Uterus (tissue), 4 donors: ENCODE results near the gene SCCPDH. TPM values are rescaled to one million over a fixed set of nuclear protein-coding genes. Genes with fewer than 3 reads are reported as not detected.
A peak's percentile ranks its signal among the peaks of the same experiment; 100 is the strongest.

Source experiments
- DNase-seq, 2 donors: peaks; one replicate each; pipeline ENCODE4 v3.0.0-alpha.2; 2019 to 2020
- H3K27ac ChIP-seq, 2 donors: fragments of 200-600 bp; sonication (generic); 1 replicate in 1 of 2; 2 replicates in 1 of 2; pipeline ENCODE4 v1.5.1; 2016 to 2018
- H3K27me3 ChIP-seq, 2 donors: fragments of 200-600 bp; sonication (generic); one replicate each; pipeline ENCODE4 v1.5.1; 2018 to 2019; ENCODE audit warnings: control low read depth in 1 of 2
- H3K36me3 ChIP-seq, 2 donors: fragments of 200-600 bp; sonication (generic); one replicate each; pipeline ENCODE4 v1.5.1; 2019; ENCODE audit warnings: control low read depth in 1 of 2
- H3K4me1 ChIP-seq, 2 donors: fragments of 200-600 bp; sonication (generic); one replicate each; pipeline ENCODE4 v1.5.1; 2018 to 2019; ENCODE audit warnings: control low read depth in 1 of 2
- H3K4me3 ChIP-seq, 2 donors: fragments of 200-600 bp; sonication (generic); 1 replicate in 1 of 2; 2 replicates in 1 of 2; pipeline ENCODE4 v1.5.1; 2018 to 2019; ENCODE audit warnings: mild to moderate bottlenecking in 1 of 2
- H3K9me3 ChIP-seq, 2 donors: fragments of 200-600 bp; sonication (generic); one replicate each; pipeline ENCODE4 v1.5.1; 2019; ENCODE audit warnings: control low read depth in 1 of 2
- CTCF ChIP-seq, 4 experiments: fragments of 200-600 bp in 2 of 4; fragments of 450-650 bp in 2 of 4; sonication (generic) in 2 of 4; IDR thresholded peaks; one replicate each; pipeline ENCODE4 v1.5.1; 2016 to 2019; ENCODE audit warnings: antibody characterized with exemption in 4 of 4, mild to moderate bottlenecking in 2 of 4, moderate library complexity in 1 of 4
- POLR2A ChIP-seq, 2 donors: fragments of 450-650 bp; IDR thresholded peaks; one replicate each; pipeline ENCODE4 v1.6.1; 2016; ENCODE audit warnings: antibody characterized with exemption in 2 of 2, mild to moderate bottlenecking in 1 of 2, moderate library complexity in 1 of 2
- intact Hi-C: fragments of 100-400 bp; cut with DNase I; formaldehyde crosslinking; loops from one replicate; pipeline ENCODE4 v1.15.1; 2023; ENCODE audit warnings: low total_unique reads
- total RNA-seq, 4 donors: library from RNA; depleted of rRNA in 3 of 4; stranded (reverse); fragments of >200 nt in 3 of 4; gene quantifications; one replicate each; pipeline versions ENCODE4 v1.1.0 to v1.2.4, GENCODE V29; 2014 to 2023
- donor health status: DM: yes; HTN: yes; CAD: no.

The SCCPDH gene
- total RNA-seq, 4 donors from 2014 or later = 12.9 to 53.4 (median 22.1) TPM

DNA sequence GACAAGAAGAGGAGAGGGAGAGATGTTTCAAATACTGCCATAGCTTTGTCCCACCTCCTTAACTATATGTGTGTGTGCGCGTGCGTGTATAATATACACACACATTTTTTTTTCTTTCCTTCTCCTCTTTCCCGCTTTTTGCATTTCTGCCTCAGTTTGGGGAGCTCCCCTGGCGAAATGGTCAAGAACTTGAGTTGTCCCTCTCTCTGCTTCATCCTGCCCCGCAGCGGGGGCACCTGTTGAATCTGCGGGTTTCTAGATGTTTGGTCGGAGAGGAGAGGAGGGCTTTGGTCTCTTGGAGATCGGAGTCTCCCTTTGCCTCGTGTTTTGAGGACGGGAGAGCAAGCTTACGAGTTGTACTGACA, 504 bp downstream of the SCCPDH start:
- DNase-seq = peak in 1 of 2 donors; percentile 15
- intact Hi-C loops = no loop called here

GRCh38 chr1:246725191-246725590, 982 bp downstream of the SCCPDH start:
- intact Hi-C loops = no loop called here
- TF ChIP-seq CTCF (IDR thresholded peaks at IDR 0.05) (no peak), POLR2A (IDR thresholded peaks at IDR 0.05) (no peak)
- no peak for DNase-seq
- Histone ChIP-seq H3K4me3 (peak overlapping the region; percentile 63 to 82), H3K27ac (peak overlapping the region; percentile 75 to 89), H3K4me1 (no peaks in the 10 kb centered on the region), H3K9me3 (no peaks in the 10 kb centered on the region), H3K36me3 (no peaks in the 10 kb centered on the region), H3K27me3 (no peaks in the 10 kb centered on the region)

More for the DNA sequence above, 504 bp downstream of the SCCPDH start:
- no peaks in the 10 kb centered on the region for H3K4me1 ChIP-seq
- H3K27me3 ChIP-seq = no peaks in the 10 kb centered on the region
- H3K9me3 ChIP-seq = no peaks in the 10 kb centered on the region
- no peak for TF ChIP-seq POLR2A (IDR thresholded peaks at IDR 0.05)
- TF ChIP-seq CTCF (IDR thresholded peaks at IDR 0.05) = no peak
- peak overlapping the region; percentile 75 to 89 for H3K27ac ChIP-seq
- H3K4me3 ChIP-seq = peak overlapping the region; percentile 63 to 82
- H3K36me3 ChIP-seq = no peaks in the 10 kb centered on the region

GRCh38 chr1:246726255-246726679, 2.1 kb downstream of the SCCPDH start:
- H3K4me3 ChIP-seq = no peak overlapping the region
- no peak for DNase-seq
- no peaks in the 10 kb centered on the region for H3K36me3 ChIP-seq
- no peaks in the 10 kb centered on the region for H3K27me3 ChIP-seq
- no peaks in the 10 kb centered on the region for H3K4me1 ChIP-seq
- H3K27ac ChIP-seq = no peak overlapping the region
- H3K9me3 ChIP-seq = no peaks in the 10 kb centered on the region
- TF ChIP-seq POLR2A (IDR thresholded peaks at IDR 0.05) (no peak), CTCF (IDR thresholded peaks at IDR 0.05) (no peak)
- intact Hi-C loops = no loop called here

GRCh38 chr1:246726881-246727280, 2.7 kb downstream of the SCCPDH start:
- TF ChIP-seq POLR2A (IDR thresholded peaks at IDR 0.05) (no peak), CTCF (IDR thresholded peaks at IDR 0.05) (no peak)
- Histone ChIP-seq H3K4me3 (no peak overlapping the region), H3K27ac (no peak overlapping the region), H3K9me3 (no peaks in the 10 kb centered on the region), H3K27me3 (no peaks in the 10 kb centered on the region), H3K4me1 (no peaks in the 10 kb centered on the region), H3K36me3 (no peaks in the 10 kb centered on the region)
- DNase-seq = no peak
- intact Hi-C loops = no loop called here

DNA sequence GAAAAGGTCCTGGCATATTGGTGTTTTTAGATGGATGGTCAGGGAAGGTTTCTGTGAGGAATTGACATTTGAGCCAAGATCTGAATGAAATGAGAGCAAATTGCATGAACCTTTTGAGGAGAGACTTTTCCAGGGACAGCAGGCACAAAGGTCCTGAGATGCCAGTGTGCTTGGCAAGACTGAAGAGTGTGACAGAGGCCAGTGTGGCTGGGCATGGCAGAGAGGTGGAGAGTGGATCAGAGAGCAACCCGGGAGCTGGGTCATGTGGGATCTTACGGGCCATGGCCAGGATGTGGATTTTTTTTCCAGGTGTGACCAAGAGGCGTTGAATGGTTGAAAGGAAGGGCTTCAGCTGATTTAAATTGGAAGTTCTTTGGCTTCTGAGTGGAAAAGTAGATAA, 3.4 kb downstream of the SCCPDH start:
- H3K4me1 ChIP-seq = no peaks in the 10 kb centered on the region
- DNase-seq = no peak
- no peak for TF ChIP-seq POLR2A (IDR thresholded peaks at IDR 0.05)
- no peak for TF ChIP-seq CTCF (IDR thresholded peaks at IDR 0.05)

More for the DNA sequence above, 3.4 kb downstream of the SCCPDH start:
- Histone ChIP-seq H3K27me3 (no peaks in the 10 kb centered on the region), H3K4me3 (no peak overlapping the region), H3K9me3 (no peaks in the 10 kb centered on the region), H3K27ac (no peak overlapping the region), H3K36me3 (no peaks in the 10 kb centered on the region)
- intact Hi-C loops = no loop called here
